Uterus (tissue), 2 donors: Measurements from ENCODE around the gene MUC5AC.

Experiments
- CTCF ChIP-seq, 4 experiments: fragments of 200-600 bp in 2 of 4; fragments of 450-650 bp in 2 of 4; sonication (generic) in 2 of 4; IDR thresholded peaks; one replicate each; pipeline ENCODE4 v1.5.1; 2016 to 2019; ENCODE audit warnings: antibody characterized with exemption in 4 of 4, mild to moderate bottlenecking in 2 of 4, moderate library complexity in 1 of 4
- POLR2A ChIP-seq, 2 donors: fragments of 450-650 bp; IDR thresholded peaks; one replicate each; pipeline ENCODE4 v1.6.1; 2016; ENCODE audit warnings: antibody characterized with exemption in 2 of 2, mild to moderate bottlenecking in 1 of 2, moderate library complexity in 1 of 2

- TF ChIP-seq CTCF (IDR thresholded peaks at IDR 0.05) (no peak), POLR2A (IDR thresholded peaks at IDR 0.05) (no peak)
Measured at GRCh38 chr11:1181853-1182535, 24.2 kb downstream of the MUC5AC start.
